H1 (cell line): Measurements from ENCODE around the gene ARHGAP15. TPM values are rescaled to one million over a fixed set of nuclear protein-coding genes. Genes with fewer than 3 reads are reported as not detected.

ENCODE experiments used
- CTCF ChIA-PET: fragments of 300-600 bp; sonication (Branson Sonifier 250); formaldehyde crosslinking; loops from one replicate; lab custom pipeline; 2021; ENCODE audit not compliant: partially characterized antibody; lab: Charles Lee
- POLR2A ChIA-PET: fragments of 300-600 bp; sonication (Branson Sonifier 250); formaldehyde crosslinking; loops from one replicate; lab custom pipeline; 2021; ENCODE audit warnings: inconsistent platforms; ENCODE audit not compliant: partially characterized antibody; lab: Charles Lee
- DNase-seq, 2 experiments: peaks; one replicate each; pipeline versions ENCODE4 v3.0.0 to v3.0.0-alpha.2; 2010 to 2022; ENCODE audit warnings: low spot score in 2 of 2, low read depth in 1 of 2, mixed read lengths in 1 of 2
- FAIRE-seq: peaks from 2 replicates; lab custom pipeline; 2011; peaks lifted over from hg19 to GRCh38; lab: Jason Lieb, UNC
- H2AFZ ChIP-seq: 2 replicates; pipeline ENCODE4 v1.8.1; 2012; ENCODE audit warnings: low read length, inconsistent platforms
- H2AK5ac ChIP-seq: 2 replicates; pipeline ENCODE4 v1.6.1; 2013; ENCODE audit warnings: low read depth, low read length
- H2BK120ac ChIP-seq: replicated peaks from 2 replicates; pipeline ENCODE3; 2013; ENCODE audit warnings: low read depth, low read length, inconsistent platforms
- H2BK12ac ChIP-seq: 2 replicates; pipeline ENCODE4 v1.6.1; 2013; ENCODE audit warnings: low read depth, low read length
- H2BK15ac ChIP-seq: 2 replicates; pipeline ENCODE4 v1.6.1; 2013; ENCODE audit warnings: low read length
- H2BK20ac ChIP-seq: 2 replicates; pipeline ENCODE4 v1.6.1; 2013; ENCODE audit warnings: low read length
- H2BK5ac ChIP-seq: 2 replicates; pipeline ENCODE4 v1.6.1; 2013; ENCODE audit warnings: low read depth, low read length
- H3K14ac ChIP-seq: 2 replicates; pipeline ENCODE4 v1.6.1; 2013; ENCODE audit warnings: inconsistent platforms; ENCODE audit not compliant: insufficient read length
- H3K18ac ChIP-seq: 2 replicates; pipeline ENCODE4 v1.6.1; 2013; ENCODE audit warnings: low read length; ENCODE audit errors: extremely low read depth
- H3K23ac ChIP-seq: 2 replicates; pipeline ENCODE4 v1.6.1; 2013; ENCODE audit warnings: inconsistent platforms; ENCODE audit not compliant: insufficient read length
- H3K23me2 ChIP-seq: 2 replicates; pipeline ENCODE4 v1.6.1; 2013; ENCODE audit warnings: low read depth, low read length
- H3K27ac ChIP-seq: 2 replicates; pipeline ENCODE4 v1.6.1; 2011; ENCODE audit warnings: low read depth, low read length, inconsistent platforms
- H3K27me3 ChIP-seq, 4 experiments: replicated peaks in 1 of 4; 1 replicate in 1 of 4; 2 replicates in 3 of 4; pipeline versions ENCODE4 v1.6.1 to v1.8.1; 2011 to 2013; ENCODE audit warnings: low read length in 3 of 4, mild to moderate bottlenecking in 3 of 4, inconsistent platforms in 2 of 4, mixed read lengths in 2 of 4, moderate library complexity in 1 of 4; ENCODE audit not compliant: control insufficient read depth in 3 of 4, insufficient read depth in 3 of 4; ENCODE audit errors: extremely low read depth in 1 of 4
- H3K36me3 ChIP-seq, 4 experiments: 2 replicates each; pipeline versions ENCODE4 v1.6.1 to v1.8.1; 2011 to 2013; ENCODE audit warnings: mild to moderate bottlenecking in 4 of 4, low read length in 3 of 4, moderate library complexity in 2 of 4, control low read depth in 1 of 4, inconsistent platforms in 1 of 4; ENCODE audit not compliant: insufficient read depth in 4 of 4, control insufficient read depth in 2 of 4
- H3K4ac ChIP-seq: replicated peaks from 2 replicates; pipeline ENCODE3; 2013; ENCODE audit warnings: low read length, low read depth, mixed read lengths, inconsistent platforms; ENCODE audit not compliant: insufficient read length
- H3K4me1 ChIP-seq, 4 experiments: replicated peaks in 1 of 4; 1 replicate in 1 of 4; 2 replicates in 3 of 4; pipeline versions ENCODE4 v1.6.1 to v1.8.1; 2011 to 2013; ENCODE audit warnings: low read length in 3 of 4, inconsistent platforms in 2 of 4, mixed read lengths in 1 of 4; ENCODE audit not compliant: insufficient read depth in 4 of 4, control insufficient read depth in 3 of 4
- H3K4me2 ChIP-seq, 2 experiments: 2 replicates each; pipeline versions ENCODE4 v1.6.1 to v1.8.1; 2011 to 2013; ENCODE audit warnings: low read depth in 2 of 2, low read length in 2 of 2, control low read depth in 1 of 2, inconsistent platforms in 1 of 2, mild to moderate bottlenecking in 1 of 2; ENCODE audit not compliant: insufficient read depth in 1 of 2
- H3K4me3 ChIP-seq, 4 experiments: fragments of 200-600, 300-600 bp in 1 of 4; sonication (generic), shearing (Covaris generic), sonication (Bioruptor Twin) in 1 of 4; 2 replicates each; pipeline versions ENCODE4 v1.5.1 to v1.8.1; 2011 to 2016; ENCODE audit warnings: low read length in 4 of 4, low read depth in 3 of 4, control low read depth in 2 of 4, inconsistent platforms in 2 of 4, mild to moderate bottlenecking in 2 of 4, mixed read lengths in 1 of 4, moderate library complexity in 1 of 4; ENCODE audit not compliant: insufficient read depth in 2 of 4; ENCODE audit errors: extremely low read depth in 1 of 4
- H3K56ac ChIP-seq: replicated peaks from 2 replicates; pipeline ENCODE3; 2013; ENCODE audit warnings: low read depth, mild to moderate bottlenecking, mixed read lengths, low read length, inconsistent platforms; ENCODE audit not compliant: insufficient read length
- H3K79me1 ChIP-seq: 2 replicates; pipeline ENCODE4 v1.6.1; 2013; ENCODE audit warnings: low read depth, low read length, control low read depth
- H3K79me2 ChIP-seq, 2 experiments: 2 replicates each; pipeline versions ENCODE4 v1.6.1 to v1.8.1; 2012 to 2013; ENCODE audit warnings: low read length in 2 of 2, mild to moderate bottlenecking in 2 of 2, inconsistent platforms in 1 of 2; ENCODE audit not compliant: insufficient read depth in 2 of 2, control insufficient read depth in 1 of 2
- H3K9ac ChIP-seq, 4 experiments: replicated peaks in 1 of 4; 1 replicate in 1 of 4; 2 replicates in 3 of 4; pipeline versions ENCODE4 v1.6.1 to v1.8.1; 2011 to 2013; ENCODE audit warnings: low read depth in 3 of 4, low read length in 3 of 4, control low read depth in 2 of 4, mild to moderate bottlenecking in 2 of 4, moderate library complexity in 2 of 4, inconsistent platforms in 1 of 4; ENCODE audit errors: extremely low read depth in 1 of 4
- H3K9me3 ChIP-seq, 2 experiments: 2 replicates each; pipeline versions ENCODE4 v1.6.1 to v1.8.1; 2012 to 2013; ENCODE audit warnings: mild to moderate bottlenecking in 2 of 2, moderate library complexity in 2 of 2, control low read depth in 1 of 2, inconsistent platforms in 1 of 2, low read depth in 1 of 2, low read length in 1 of 2, mixed read lengths in 1 of 2; ENCODE audit not compliant: insufficient read depth in 2 of 2
- H4K20me1 ChIP-seq, 2 experiments: replicated peaks in 1 of 2; 2 replicates each; pipeline versions ENCODE3 to v1.8.1; 2011 to 2013; ENCODE audit warnings: inconsistent platforms in 2 of 2, low read length in 2 of 2, mild to moderate bottlenecking in 1 of 2; ENCODE audit not compliant: insufficient read depth in 2 of 2, control insufficient read depth in 1 of 2
- H4K5ac ChIP-seq: 2 replicates; pipeline ENCODE4 v1.6.1; 2013; ENCODE audit warnings: low read length, low read depth, mixed read lengths, inconsistent platforms; ENCODE audit not compliant: insufficient read length
- H4K8ac ChIP-seq: 2 replicates; pipeline ENCODE4 v1.8.0; 2013; ENCODE audit warnings: mild to moderate bottlenecking, moderate library complexity, low read length, inconsistent platforms; ENCODE audit not compliant: insufficient read depth; ENCODE audit errors: extremely low read depth
- H4K91ac ChIP-seq: replicated peaks from 2 replicates; pipeline ENCODE3; 2013; ENCODE audit warnings: low read length, mixed read lengths, inconsistent platforms; ENCODE audit not compliant: insufficient read length
- CHD1 ChIP-seq: IDR thresholded peaks from 2 replicates; pipeline ENCODE4 v1.6.1; 2012; ENCODE audit warnings: low read depth, low read length, improper control_type of control experiment
- CTCF ChIP-seq, 3 experiments: IDR thresholded peaks; 1 replicate in 2 of 3; 2 replicates in 1 of 3; pipeline versions ENCODE4 v1.5.1 to v1.6.1; 2011; ENCODE audit warnings: low read length in 3 of 3, mild to moderate bottlenecking in 3 of 3, inconsistent platforms in 2 of 3, low read depth in 1 of 3, moderate library complexity in 1 of 3; ENCODE audit not compliant: insufficient read depth in 1 of 3; ENCODE audit errors: control extremely low read depth in 1 of 3
- EP300 ChIP-seq, 2 experiments: IDR thresholded peaks; 1 replicate in 1 of 2; 2 replicates in 1 of 2; pipeline ENCODE4 v1.6.1; 2011 to 2012; ENCODE audit warnings: low read depth in 2 of 2, low read length in 2 of 2, mild to moderate bottlenecking in 2 of 2, borderline replicate concordance in 1 of 2, inconsistent platforms in 1 of 2, moderate library complexity in 1 of 2
- RXRA ChIP-seq: IDR thresholded peaks from 2 replicates; pipeline ENCODE4 v1.6.1; 2011; ENCODE audit warnings: low read depth, mild to moderate bottlenecking, low read length, moderate library complexity; ENCODE audit not compliant: insufficient read depth
- SP2 ChIP-seq: IDR thresholded peaks from 2 replicates; pipeline ENCODE4 v1.6.1; 2012; ENCODE audit warnings: mild to moderate bottlenecking, low read length, inconsistent platforms
- ZNF274 ChIP-seq: IDR thresholded peaks from 2 replicates; pipeline ENCODE4 v1.7.0; 2012; ENCODE audit warnings: low read length, borderline replicate concordance; ENCODE audit errors: extremely low read depth
- WGBS, 2 experiments: shearing (Covaris generic) in 1 of 2; methylation state at CpG; one replicate each; pipeline versions ENCODE4 v1.1.6 to v1.1.7; 2013 to 2015; ENCODE audit warnings: low lambda C conversion rate in 2 of 2, mixed read lengths in 2 of 2, inconsistent platforms in 1 of 2, low coverage in 1 of 2, missing lambda C conversion rate in 1 of 2; ENCODE audit not compliant: insufficient replicate concordance in 2 of 2, insufficient coverage in 1 of 2, insufficient read length in 1 of 2; ENCODE audit errors: extremely low coverage in 1 of 2, missing lambda C conversion rate in 1 of 2; 5-methylcytosine and 5-hydroxymethylcytosine counted together
- polyA plus RNA-seq, 7 experiments: library from polyadenylated mRNA; depleted of rRNA in 3 of 7; stranded (reverse) in 5 of 7; unstranded in 2 of 7; fragments of >200 nt in 5 of 7; fragments of 200-250 nt in 2 of 7; gene quantifications; 1 replicate in 5 of 7; 2 replicates in 1 of 7; 4 replicates in 1 of 7; pipeline versions ENCODE4 v1.2.1 to v1.2.3, GENCODE V29; 2011 to 2013; ENCODE audit warnings: missing spikeins in 2 of 7, mixed read lengths in 2 of 7
- total RNA-seq: library from RNA; stranded (reverse); fragmentation: NEBNext Ultra II Directional; extraction: Animal tissue kit (Norgen Biotek cat#: 25700); gene quantifications from 2 replicates; pipeline ENCODE4 v1.2.1, GENCODE V29; 2021

Gene ARHGAP15
- total and polyA plus RNA-seq, 2 of the 8 experiments (the other 6 are each of a cell fraction or from before 2014, with no cell fraction given) = not detected

GRCh38 chr2:143706354-143706753, 577.1 kb downstream of the ARHGAP15 start:
- no peak for FAIRE-seq
- TF ChIP-seq CHD1 (no peak), EP300 (IDR thresholded peaks at IDR 0.05; ENCODE audit: borderline replicate concordance in 1 of 2, low read depth in 2 of 2, low read length in 2 of 2) (no peak), RXRA (no peak), SP2 (no peak), CTCF (IDR thresholded peaks at IDR 0.05; ENCODE audit: control extremely low read depth in 1 of 3, insufficient read depth in 1 of 3, low read depth in 1 of 3, low read length in 3 of 3) (no peak), ZNF274 (no peak)

More at GRCh38 chr2:143706354-143706753, 577.1 kb downstream of the ARHGAP15 start:
- Histone ChIP-seq H3K23ac (no peak overlapping the region), H3K27ac (no peak overlapping the region), H4K20me1 (no peaks in the 10 kb centered on the region), H4K5ac (no peak overlapping the region), H3K9ac (no peak overlapping the region), H2BK5ac (no peak overlapping the region), H2AK5ac (no peak overlapping the region), H3K4ac (no peak overlapping the region), H2BK20ac (no peak overlapping the region), H2AFZ (no peak overlapping the region), H3K36me3 (no peaks in the 10 kb centered on the region), H3K23me2 (no peaks in the 10 kb centered on the region), H3K4me1 (no peaks in the 10 kb centered on the region; a peak in 1 of 7 replicates), H3K9me3 (no peaks in the 10 kb centered on the region), H2BK15ac (no peak overlapping the region), H4K8ac (no peak overlapping the region), H3K14ac (no peak overlapping the region), H3K79me2 (no peaks in the 10 kb centered on the region), H3K27me3 (no peaks in the 10 kb centered on the region), H2BK120ac (no peak overlapping the region), H3K79me1 (no peaks in the 10 kb centered on the region), H3K4me3 (no peak overlapping the region), H3K56ac (no peak overlapping the region), H3K4me2 (no peak overlapping the region), H2BK12ac (no peak overlapping the region), H4K91ac (no peak overlapping the region), H3K18ac (no peak overlapping the region)
- POLR2A ChIA-PET = no interaction called here
- no peak for DNase-seq
- CTCF ChIA-PET = interaction anchor here (0.6 kb wide), 1 partner anchor 27 kb away, joined by 5 read pairs; no protein-coding TSS in a partner anchor
- 87% methylated on average over 3 of the region's 3 CpGs; no CpG with 5 or more reads in 1 of the 2 experiments for WGBS, 2 experiments
